HFFc6 (cell line): ENCODE data around the gene RNU1-2. TPM values are rescaled to one million over a fixed set of nuclear protein-coding genes. Genes with fewer than 3 reads are reported as not detected.
"Not testable (repeated sequence)": the region's sequence is repeated elsewhere in the genome, so short reads cannot be mapped to it uniquely, and the experiment has no call there.

Experiments used
- DNase-seq: peaks from one replicate; pipeline ENCODE4 v3.0.0-alpha.2; 2018
- H3K27ac Mint-ChIP-seq: 2 replicates; pipeline ENCODE4 v1.8.0; 2020; ENCODE audit warnings: mild to moderate bottlenecking, mixed read lengths
- H3K27me3 Mint-ChIP-seq: 2 replicates; pipeline ENCODE4 v1.8.0; 2021; ENCODE audit warnings: mild to moderate bottlenecking, moderate library complexity, mixed read lengths; ENCODE audit not compliant: insufficient read depth
- H3K36me3 Mint-ChIP-seq: 2 replicates; pipeline ENCODE4 v1.8.0; 2021; ENCODE audit warnings: low read depth, mixed read lengths
- H3K4me1 Mint-ChIP-seq: 2 replicates; pipeline ENCODE4 v1.8.0; 2020; ENCODE audit warnings: low read depth, mixed read lengths
- H3K4me3 Mint-ChIP-seq: 2 replicates; pipeline ENCODE4 v1.8.0; 2020; ENCODE audit warnings: mild to moderate bottlenecking, moderate library complexity, mixed read lengths
- H3K9me3 Mint-ChIP-seq: 2 replicates; pipeline ENCODE4 v1.8.0; 2020; ENCODE audit warnings: mild to moderate bottlenecking, mixed read lengths
- total RNA-seq, 6 experiments: library from RNA; stranded (reverse); fragmentation: NEBNext Ultra II Directional; extraction: Animal tissue kit (Norgen Biotek cat#: 25700); gene quantifications; 2 replicates in 1 of 6; 3 replicates in 5 of 6; pipeline ENCODE4 v1.2.3, GENCODE V29; 2021
- TF ChIP-seq, protein P1 (sequence below): fragments of 200-600 bp; sonication (generic); IDR thresholded peaks from 2 replicates; pipeline ENCODE4 v1.5.0; 2021; ENCODE audit warnings: antibody characterized with exemption, mild to moderate bottlenecking

Gene RNU1-2
- total RNA-seq, 6 experiments from 2014 or later = 1,191 to 2,394 (median 1,819) TPM

DNA sequence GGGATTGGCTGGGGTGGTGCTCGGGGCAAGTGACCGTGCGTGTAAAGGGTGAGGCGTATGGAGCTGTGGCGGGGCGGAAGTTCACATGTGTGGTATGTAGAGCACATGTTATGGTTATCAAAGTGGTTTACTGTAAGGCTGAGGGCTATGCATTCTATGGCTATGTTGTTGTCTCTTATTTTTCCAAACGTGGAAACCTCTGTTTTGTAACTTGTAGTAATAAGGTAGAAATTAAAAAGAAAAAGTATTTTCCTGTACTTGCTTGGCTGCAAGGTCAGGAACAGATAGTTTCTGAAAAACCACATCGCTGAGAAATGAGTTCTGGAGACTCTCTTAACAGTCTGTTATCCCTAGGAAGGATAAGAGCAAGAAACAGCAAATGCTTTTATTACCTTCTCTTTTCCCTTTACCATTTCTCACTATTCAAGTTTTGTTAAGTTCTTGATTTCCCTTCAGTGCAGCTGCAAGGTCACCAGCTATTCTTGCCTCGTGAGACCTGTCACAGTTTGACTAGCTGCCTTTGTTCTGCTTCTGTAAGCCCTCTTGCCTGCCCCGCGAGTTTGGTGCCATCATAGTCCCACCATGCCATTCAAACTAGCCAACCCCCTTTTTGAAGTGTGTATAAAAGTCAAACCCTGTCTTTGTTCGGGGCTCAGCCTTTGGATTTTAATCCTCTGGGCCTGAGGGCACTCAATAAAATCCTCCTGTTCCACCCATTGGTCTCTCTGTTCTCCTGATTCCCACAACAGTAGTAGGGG lies 9.5 kb downstream of the RNU1-2 start:
- H3K36me3 Mint-ChIP-seq = no peaks in the 10 kb centered on the region
- H3K27ac Mint-ChIP-seq = no peak overlapping the region
- TF ChIP-seq, protein P1, sequence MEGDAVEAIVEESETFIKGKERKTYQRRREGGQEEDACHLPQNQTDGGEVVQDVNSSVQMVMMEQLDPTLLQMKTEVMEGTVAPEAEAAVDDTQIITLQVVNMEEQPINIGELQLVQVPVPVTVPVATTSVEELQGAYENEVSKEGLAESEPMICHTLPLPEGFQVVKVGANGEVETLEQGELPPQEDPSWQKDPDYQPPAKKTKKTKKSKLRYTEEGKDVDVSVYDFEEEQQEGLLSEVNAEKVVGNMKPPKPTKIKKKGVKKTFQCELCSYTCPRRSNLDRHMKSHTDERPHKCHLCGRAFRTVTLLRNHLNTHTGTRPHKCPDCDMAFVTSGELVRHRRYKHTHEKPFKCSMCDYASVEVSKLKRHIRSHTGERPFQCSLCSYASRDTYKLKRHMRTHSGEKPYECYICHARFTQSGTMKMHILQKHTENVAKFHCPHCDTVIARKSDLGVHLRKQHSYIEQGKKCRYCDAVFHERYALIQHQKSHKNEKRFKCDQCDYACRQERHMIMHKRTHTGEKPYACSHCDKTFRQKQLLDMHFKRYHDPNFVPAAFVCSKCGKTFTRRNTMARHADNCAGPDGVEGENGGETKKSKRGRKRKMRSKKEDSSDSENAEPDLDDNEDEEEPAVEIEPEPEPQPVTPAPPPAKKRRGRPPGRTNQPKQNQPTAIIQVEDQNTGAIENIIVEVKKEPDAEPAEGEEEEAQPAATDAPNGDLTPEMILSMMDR = no peak
- no peak overlapping the region for H3K4me3 Mint-ChIP-seq
- H3K27me3 Mint-ChIP-seq = no peaks in the 10 kb centered on the region
- DNase-seq = peak; percentile 96
- peaks cover 7% of the 10 kb centered on the region; the same call in 1 of the 2 replicates for H3K4me1 Mint-ChIP-seq
- no peaks in the 10 kb centered on the region for H3K9me3 Mint-ChIP-seq

GRCh38 chr1:16905868-16906702 lies 10.3 kb downstream of the RNU1-2 start:
- H3K4me3 Mint-ChIP-seq = 0 out of 2 replicates have a peak overlapping the region, but pooled peaks have one; percentile 27
- TF ChIP-seq, protein P1 = no peak
- peaks cover 7% of the 10 kb centered on the region; the same call in 1 of the 2 replicates for H3K4me1 Mint-ChIP-seq
- no peaks in the 10 kb centered on the region for H3K27me3 Mint-ChIP-seq
- H3K9me3 Mint-ChIP-seq = no peaks in the 10 kb centered on the region
- H3K27ac Mint-ChIP-seq = no peak overlapping the region
- no peaks in the 10 kb centered on the region for H3K36me3 Mint-ChIP-seq
- peak; percentile 76 for DNase-seq

DNA sequence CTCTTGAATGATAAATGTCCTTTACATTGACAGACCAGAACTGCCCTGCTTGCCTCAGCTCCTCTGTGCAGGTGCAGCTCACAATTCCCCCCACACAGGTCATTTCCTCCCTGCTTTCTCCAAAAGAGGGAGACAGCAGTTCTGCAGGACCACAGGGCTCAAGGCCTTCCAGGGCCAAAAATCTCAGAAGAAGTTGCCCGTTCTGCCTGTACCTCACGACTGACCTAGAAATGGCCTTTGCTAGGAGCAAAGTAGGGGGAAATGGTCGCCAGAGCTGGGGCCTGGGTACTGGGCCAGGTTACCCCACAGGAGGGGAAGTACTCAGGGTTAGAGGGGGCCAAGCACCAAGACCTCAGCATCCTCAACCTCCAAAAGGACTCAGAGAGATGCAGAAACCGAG lies 11.1 kb downstream of the RNU1-2 start:
- H3K4me3 Mint-ChIP-seq = no peak overlapping the region
- no peak for DNase-seq
- H3K27me3 Mint-ChIP-seq = no peaks in the 10 kb centered on the region
- no peak overlapping the region for H3K27ac Mint-ChIP-seq
- TF ChIP-seq, protein P1 = no peak
- no peaks in the 10 kb centered on the region for H3K9me3 Mint-ChIP-seq
- no peaks in the 10 kb centered on the region for H3K36me3 Mint-ChIP-seq
- peaks cover 7% of the 10 kb centered on the region; the same call in 1 of the 2 replicates for H3K4me1 Mint-ChIP-seq

GRCh38 chr1:16907870-16908758 lies 12.3 kb downstream of the RNU1-2 start:
- no peak overlapping the region for H3K4me3 Mint-ChIP-seq

DNA sequence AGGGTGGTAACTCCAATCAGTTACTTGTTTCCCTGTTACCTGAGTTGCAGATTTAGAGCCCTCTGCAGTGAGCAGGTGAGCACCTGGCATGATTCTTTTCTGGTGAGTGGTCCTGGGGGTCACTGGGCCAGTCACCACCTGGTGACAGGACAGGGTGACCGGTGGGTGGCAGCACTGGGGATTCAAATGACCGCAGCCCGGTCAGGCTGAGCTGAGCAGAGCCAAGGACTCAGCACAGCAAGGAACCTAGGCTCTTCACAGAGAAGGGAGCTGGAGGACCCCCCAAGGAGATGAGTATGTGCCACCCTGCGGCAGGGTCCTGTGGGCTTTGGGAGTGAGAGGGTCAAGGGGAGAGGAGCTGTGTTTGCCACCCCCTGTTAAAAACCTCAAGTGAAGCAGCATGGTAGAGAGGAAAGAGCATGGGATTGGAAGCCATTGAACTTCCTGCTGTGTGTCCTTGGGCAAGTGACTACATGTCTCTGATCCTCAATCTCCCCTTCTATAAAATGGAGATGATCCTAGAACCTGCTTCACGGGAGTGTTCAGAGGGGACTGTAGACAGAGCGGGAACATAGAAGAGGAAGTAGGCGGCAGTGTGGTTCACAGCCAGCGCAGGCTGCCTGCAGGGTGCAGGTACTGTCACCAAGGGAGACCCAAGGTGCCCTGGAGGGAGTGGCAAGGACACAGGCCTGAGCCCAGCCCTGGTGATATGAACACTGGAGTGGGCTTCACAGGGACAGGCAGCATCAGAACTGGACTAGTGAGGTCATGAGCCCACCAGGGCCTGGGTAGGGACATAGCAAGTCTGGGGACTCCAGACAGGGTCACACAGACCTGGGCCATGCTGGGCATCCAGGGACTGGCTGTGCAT lies 16.3 kb downstream of the RNU1-2 start:
- not testable (repeated sequence) for H3K4me3 Mint-ChIP-seq, H3K27me3 Mint-ChIP-seq, H3K36me3 Mint-ChIP-seq, H3K9me3 Mint-ChIP-seq, DNase-seq, H3K27ac Mint-ChIP-seq
- peaks cover 27% of the 10 kb centered on the region for H3K4me1 Mint-ChIP-seq

More at GRCh38 chr1:16907870-16908758, 12.3 kb downstream of the RNU1-2 start:
- H3K27ac Mint-ChIP-seq = no peak overlapping the region
- no peaks in the 10 kb centered on the region for H3K9me3 Mint-ChIP-seq
- TF ChIP-seq, protein P1 = no peak
- H3K4me1 Mint-ChIP-seq = peaks cover 7% of the 10 kb centered on the region
- no peaks in the 10 kb centered on the region for H3K27me3 Mint-ChIP-seq
- no peaks in the 10 kb centered on the region for H3K36me3 Mint-ChIP-seq
- DNase-seq = no peak

DNA sequence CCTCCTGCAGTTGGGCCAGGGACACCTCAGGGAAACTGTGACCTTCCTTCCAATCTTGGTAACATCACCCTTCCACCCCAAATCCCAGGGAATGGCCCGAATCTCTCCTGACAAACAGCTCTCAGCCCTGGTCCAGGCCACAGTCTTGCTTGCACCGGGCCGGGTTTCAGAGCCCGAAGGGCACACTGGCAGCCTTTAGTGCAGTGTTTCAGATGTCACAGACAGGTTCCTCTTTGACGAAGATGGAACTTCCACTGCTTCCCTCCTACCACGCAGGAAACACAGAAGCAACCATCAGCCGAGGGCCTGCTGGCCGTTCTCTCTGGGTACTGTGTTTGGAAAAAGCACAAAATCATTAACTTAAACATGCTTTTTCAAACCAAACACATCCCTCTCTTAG lies 17.0 kb downstream of the RNU1-2 start:
- not testable (repeated sequence) for DNase-seq, H3K27me3 Mint-ChIP-seq, H3K9me3 Mint-ChIP-seq, H3K36me3 Mint-ChIP-seq, H3K27ac Mint-ChIP-seq
- Mint-ChIP-seq H3K4me1 (peaks cover 21% of the 10 kb centered on the region), H3K4me3 (peak overlapping the region; percentile 87; the same call in 1 of the 2 replicates)
